CD4-positive, alpha-beta T cell treated with Interleukin-15 for 4 hours (primary cell): ENCODE results near the gene DOK7.

Source experiments
- DNase-seq: peaks from one replicate; pipeline ENCODE4 v3.0.0-alpha.2; 2020; ENCODE audit warnings: low spot score

Gene DOK7

GRCh38 chr4:3487861-3488260 is 24.8 kb downstream of the DOK7 start:
- no peak for DNase-seq

DNA sequence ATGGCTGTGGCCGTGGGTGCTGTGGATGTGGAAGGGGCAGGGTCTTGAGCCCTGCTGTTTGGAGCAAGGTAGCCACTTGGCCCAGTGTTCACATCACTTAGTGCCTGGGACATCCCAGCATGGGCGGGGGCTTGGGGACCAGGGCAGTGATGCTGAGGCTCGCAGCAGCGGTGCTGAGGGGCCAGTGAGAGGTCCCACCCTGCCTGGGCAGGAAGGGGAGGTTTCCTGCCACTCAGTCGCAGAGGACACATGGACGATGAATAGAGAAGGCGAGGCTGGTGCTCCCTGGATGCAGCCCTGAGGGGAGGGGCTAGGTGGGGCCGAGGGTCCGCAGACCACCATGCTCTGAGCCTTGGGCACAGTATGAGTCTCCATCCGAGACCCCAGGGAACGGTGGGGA is 25.7 kb downstream of the DOK7 start:
- no peak for DNase-seq

DNA sequence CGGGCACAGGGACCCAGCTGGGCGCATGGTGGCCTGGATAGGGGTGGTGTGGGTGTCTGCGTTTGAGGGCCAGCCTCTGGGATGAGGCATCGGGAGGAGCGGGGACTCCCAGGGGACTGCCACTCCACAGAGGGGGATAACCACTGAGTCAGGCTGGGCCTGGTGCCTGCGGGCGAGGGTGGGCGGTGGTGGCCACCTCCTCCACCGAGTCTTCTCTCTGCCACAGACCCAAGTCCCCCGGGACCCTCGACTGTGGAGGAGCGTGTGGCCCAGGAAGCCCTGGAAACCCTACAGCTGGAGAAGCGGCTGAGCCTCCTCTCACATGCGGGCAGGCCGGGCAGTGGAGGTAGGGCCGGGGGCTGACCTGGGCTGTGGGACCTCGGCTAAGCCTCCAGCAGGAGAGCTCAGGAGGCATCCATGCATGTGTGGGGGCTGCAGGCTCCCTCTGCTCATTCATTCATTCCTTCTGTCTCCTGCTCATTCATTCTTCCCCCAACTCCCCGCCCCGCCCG is 26.4 kb downstream of the DOK7 start:
- DNase-seq, result no peak

DNA sequence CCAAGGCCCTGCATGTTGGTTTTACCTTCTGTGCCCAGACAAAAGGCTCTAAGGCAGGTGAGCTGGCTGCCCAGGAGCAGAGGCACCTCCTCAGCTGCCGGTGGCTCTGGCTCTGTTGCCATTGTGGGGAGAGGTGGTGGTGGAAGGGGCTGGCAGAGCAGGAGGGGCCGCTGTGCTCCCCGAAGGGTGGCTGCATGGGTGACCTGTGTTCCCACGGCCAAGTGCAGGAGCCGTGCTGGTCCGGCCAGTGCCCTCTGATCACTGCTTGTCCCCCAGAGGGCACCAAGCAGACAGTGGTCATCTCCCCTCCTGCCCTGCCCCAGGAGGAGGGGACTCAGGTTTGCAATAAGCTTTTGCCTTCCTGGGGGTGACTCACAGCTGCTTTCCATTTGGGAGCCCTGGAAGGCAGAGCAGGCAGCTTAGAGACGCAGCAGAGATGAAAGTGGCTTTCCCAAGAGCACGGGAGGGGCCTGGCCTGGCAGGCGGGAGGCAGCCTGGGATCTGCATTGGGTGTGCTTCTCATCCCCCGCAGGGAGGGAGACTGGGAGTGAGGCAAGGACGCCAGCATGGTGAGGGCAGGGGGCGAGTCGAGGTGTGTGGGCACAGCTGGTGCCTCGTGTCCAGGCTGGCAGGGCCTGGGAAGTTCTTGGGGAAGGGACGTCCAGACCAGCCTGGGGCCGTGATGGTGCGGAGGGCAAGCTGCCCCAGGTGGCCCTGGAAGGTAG is 28.7 kb downstream of the DOK7 start:
- DNase-seq, result no peak

GRCh38 chr4:3492741-3493719 is 29.9 kb downstream of the DOK7 start:
- DNase-seq, result no peak

DNA sequence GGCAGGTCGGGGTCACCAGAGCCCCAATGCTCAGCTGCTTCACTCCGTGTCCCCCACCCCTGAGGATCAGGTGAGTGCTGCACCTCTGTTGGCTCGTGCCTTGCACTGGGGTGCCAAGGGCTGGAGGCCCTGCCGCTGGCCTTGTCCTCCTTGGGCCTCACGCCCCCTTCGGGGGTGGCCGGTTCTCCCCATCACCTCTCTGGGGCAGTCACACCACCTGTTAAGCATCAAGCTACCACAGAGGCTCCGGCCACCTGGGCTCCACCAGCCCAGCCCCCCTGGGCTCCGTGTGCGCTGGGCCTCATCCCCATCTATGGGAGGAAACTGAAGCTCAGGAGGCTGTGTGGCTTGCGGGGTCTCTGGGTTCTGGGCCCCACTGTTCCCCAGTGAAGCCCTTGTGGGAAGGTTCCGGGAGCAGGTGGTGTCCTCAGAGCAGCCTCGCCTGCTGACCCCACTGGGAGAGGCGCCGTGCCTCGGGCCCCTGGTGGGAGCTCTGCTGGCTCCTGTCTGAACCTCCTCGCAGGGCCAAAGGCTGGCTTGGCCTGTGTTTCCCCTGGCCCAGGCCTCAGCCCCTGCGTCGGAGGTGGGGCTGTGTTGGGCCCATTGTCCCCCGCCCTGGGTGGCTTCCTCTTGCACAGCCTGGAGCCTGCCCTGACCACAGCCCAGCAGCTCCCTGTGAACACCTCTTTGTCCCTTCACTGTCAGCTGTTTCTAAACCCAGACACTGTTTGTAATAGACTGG is 30.8 kb downstream of the DOK7 start:
- DNase-seq, result no peak

DNA sequence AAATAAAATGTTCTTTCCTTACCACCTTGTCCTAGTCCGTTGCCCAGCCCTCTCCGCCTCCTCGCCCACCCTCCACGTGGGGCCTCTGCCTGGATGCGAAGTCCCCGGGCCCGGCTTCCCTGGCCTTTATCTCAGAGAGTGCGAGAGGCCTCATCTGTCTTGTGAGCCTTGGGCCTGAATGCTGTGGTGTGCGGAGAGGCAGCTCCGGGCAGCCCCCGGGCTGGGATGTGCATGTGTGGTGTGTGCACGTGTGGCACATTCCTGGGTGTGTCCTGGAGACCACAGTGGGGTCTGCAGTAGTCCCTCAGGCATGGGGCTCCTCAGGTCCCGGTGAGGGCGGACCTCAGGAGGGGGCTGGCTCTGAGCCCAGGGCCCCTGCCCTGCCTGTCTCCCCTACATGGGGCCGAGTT is 31.4 kb downstream of the DOK7 start:
- no peak for DNase-seq

GRCh38 chr4:3495204-3495975 is 32.3 kb downstream of the DOK7 start:
- no peak for DNase-seq

DNA sequence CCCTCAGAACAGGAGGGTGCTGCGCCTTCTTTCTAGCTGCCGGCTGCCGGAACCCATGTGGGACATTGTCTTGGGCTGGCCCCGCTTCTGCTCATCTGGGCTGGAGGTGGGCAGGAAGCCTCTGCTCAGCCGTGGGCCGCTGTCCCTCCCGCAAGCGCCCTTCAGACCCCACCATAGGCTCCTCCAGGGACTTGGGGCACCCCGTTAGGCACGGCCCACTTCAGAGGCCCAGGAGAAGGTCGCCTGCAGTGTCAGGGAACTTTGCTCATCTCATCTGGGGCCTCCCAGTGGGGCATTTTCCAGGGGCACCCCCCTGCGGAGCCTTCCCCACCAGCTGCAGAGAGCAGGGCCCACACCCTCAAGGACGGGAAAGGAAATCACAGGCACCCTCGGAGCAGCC is 32.9 kb downstream of the DOK7 start:
- no peak for DNase-seq

DNA sequence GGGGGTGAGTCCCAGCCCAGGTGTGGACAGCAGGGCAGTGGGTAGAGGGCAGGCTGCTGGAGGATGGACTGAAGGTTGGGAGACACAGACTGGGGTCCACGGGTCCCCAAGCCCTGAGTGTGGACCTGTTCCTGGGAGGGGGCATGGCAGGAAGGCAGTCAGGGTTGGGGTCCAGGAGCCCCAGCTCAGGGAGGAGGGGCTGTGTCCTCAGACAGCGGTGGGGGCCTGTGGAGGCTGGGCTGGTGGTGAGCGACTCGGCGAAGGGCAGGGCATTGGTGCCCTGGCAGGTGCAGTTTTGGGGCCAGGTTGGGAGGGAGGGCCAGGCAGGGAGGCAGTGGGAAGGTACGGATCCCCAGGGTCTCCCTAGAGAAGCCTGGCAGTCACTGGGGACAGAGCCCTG is 34.0 kb downstream of the DOK7 start:
- no peak for DNase-seq

GRCh38 chr4:3497523-3498389 is 34.6 kb downstream of the DOK7 start:
- DNase-seq, result no peak

- no peak for DNase-seq
Observed at GRCh38 chr4:3498407-3498806, 35.3 kb downstream of the DOK7 start.

GRCh38 chr4:3498901-3499510 is 35.9 kb downstream of the DOK7 start:
- DNase-seq, result no peak

GRCh38 chr4:3499710-3500109 is 36.6 kb downstream of the DOK7 start:
- DNase-seq, result no peak

GRCh38 chr4:3500111-3500510 is 37.0 kb downstream of the DOK7 start:
- no peak for DNase-seq

GRCh38 chr4:3500634-3501101 is 37.6 kb downstream of the DOK7 start:
- DNase-seq, result no peak

DNA sequence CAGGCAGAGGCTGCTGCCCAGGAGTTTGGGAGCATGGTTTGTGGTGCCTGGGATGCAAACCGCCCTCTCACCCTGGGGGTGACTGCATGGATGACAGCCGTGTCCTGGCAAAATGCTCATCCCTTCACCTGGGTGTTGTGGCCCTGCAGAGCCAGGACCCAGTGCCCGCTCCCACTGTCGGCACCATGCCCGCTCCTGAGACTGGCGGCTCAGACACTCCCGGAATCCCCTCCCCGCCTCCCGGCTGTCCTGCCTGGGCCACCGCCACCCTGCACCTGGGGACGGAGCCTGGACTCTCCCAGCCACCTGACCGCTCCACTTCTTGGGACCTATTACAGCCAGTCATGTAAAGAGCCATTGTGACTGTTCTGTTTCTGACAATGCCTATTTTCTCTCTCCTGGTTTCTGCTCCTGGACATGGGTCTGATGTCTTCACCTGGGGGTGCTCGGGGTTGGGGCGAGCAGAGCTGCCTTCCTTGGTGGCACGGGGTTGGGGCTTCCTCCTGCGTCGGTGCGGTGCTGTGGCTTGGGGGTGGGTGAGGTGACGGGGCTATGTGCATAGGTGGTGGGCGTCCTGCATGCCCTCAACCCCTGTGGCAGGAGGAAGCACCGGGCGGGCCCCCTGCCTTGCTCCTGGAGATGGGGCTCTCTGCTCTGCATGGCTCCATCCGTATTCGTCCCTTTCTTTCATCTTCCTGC is 38.2 kb downstream of the DOK7 start:
- DNase-seq, result no peak

DNA sequence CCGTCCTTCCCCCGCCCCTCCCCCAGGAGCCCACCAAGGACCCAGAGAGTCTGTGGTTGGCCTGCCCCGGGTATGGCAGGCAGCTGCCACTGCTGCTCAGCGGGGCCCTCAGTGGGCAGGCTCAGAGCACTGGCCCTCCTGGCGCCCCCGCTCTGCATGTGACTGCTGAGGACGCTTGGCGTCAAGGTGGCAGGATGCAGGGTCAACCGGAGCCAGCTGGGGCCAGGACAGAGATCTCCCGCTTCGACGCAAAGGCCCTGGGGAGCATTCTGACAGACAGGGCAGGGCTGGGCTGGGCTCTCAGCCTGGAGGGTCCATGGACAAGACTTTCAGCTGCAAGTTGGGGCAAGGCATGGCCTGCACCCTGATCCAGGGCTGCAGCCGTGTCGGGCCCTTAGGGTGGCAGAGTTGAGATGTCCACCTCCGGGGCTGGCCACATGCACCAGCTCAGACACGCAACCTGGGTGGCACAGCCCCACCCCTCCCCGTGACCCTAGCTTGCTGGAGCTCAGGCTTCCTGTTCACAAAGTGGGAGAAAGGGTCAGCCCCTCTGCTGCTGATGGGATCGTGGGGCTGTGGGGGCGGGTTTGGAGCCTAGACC is 38.8 kb downstream of the DOK7 start:
- DNase-seq, result no peak
